Brain microvascular endothelial cell (primary cell): ENCODE results near the gene NMD3.

Experiments used
- DNase-seq: peaks from one replicate; pipeline ENCODE4 v3.0.0-alpha.2; 2020
- H3K27ac ChIP-seq: fragments of 250-450 bp; sonication (Bioruptor Pico); 2 replicates; pipeline ENCODE4 v1.5.1; 2020; ENCODE audit warnings: mild to moderate bottlenecking, moderate library complexity
- H3K27me3 ChIP-seq: fragments of 250-450 bp; sonication (Bioruptor Pico); replicated peaks from 2 replicates; pipeline ENCODE4 v1.5.1; 2020; ENCODE audit warnings: mild to moderate bottlenecking
- H3K36me3 ChIP-seq: fragments of 250-450 bp; sonication (Bioruptor Pico); replicated peaks from 2 replicates; pipeline ENCODE4 v1.5.1; 2020; ENCODE audit warnings: mild to moderate bottlenecking
- H3K4me3 ChIP-seq: 2 replicates; pipeline ENCODE4 v1.5.1; 2011; ENCODE audit warnings: low read depth, mild to moderate bottlenecking, control low read depth, low read length, moderate library complexity
- in situ Hi-C: cut with HindIII; loops from 2 replicates; pipeline ENCODE4 v1.10.0; 2017; ENCODE audit warnings: low sequenced_read_pairs, low pct_ligation_motif_present
- TF ChIP-seq, protein P1 (sequence below): IDR thresholded peaks from 2 replicates; pipeline ENCODE4 v1.5.1; 2011; ENCODE audit warnings: low read depth, mild to moderate bottlenecking, moderate library complexity, low read length, control low read depth, inconsistent platforms; ENCODE audit errors: missing control alignments

NMD3 gene

DNA sequence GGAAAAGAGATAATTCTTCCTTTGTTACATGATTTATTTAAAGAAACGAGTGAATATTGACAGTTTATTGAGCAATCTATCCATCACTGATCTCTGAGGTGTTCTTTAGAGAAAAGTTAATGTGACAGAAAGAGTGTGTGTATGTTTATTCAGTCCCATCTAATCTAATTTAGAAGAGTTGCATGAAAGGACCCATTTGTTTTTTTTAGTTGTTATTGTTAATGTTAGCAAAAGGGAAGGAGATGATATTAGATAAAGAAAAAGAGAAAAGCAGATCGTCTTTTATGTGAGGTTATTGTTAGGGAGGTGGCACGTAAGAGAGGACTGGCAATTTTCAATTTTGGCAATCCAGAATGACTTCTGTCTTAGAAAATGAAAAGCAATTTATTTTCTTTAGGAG lies 46.5 kb downstream of the NMD3 start:
- TF ChIP-seq, protein P1, sequence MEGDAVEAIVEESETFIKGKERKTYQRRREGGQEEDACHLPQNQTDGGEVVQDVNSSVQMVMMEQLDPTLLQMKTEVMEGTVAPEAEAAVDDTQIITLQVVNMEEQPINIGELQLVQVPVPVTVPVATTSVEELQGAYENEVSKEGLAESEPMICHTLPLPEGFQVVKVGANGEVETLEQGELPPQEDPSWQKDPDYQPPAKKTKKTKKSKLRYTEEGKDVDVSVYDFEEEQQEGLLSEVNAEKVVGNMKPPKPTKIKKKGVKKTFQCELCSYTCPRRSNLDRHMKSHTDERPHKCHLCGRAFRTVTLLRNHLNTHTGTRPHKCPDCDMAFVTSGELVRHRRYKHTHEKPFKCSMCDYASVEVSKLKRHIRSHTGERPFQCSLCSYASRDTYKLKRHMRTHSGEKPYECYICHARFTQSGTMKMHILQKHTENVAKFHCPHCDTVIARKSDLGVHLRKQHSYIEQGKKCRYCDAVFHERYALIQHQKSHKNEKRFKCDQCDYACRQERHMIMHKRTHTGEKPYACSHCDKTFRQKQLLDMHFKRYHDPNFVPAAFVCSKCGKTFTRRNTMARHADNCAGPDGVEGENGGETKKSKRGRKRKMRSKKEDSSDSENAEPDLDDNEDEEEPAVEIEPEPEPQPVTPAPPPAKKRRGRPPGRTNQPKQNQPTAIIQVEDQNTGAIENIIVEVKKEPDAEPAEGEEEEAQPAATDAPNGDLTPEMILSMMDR, result no peak
- no peak for DNase-seq
- Histone ChIP-seq H3K27ac (no peak overlapping the region), H3K36me3 (no peaks in the 10 kb centered on the region), H3K4me3 (no peak overlapping the region), H3K27me3 (no peaks in the 10 kb centered on the region)
- in situ Hi-C loops, result no loop called here

DNA sequence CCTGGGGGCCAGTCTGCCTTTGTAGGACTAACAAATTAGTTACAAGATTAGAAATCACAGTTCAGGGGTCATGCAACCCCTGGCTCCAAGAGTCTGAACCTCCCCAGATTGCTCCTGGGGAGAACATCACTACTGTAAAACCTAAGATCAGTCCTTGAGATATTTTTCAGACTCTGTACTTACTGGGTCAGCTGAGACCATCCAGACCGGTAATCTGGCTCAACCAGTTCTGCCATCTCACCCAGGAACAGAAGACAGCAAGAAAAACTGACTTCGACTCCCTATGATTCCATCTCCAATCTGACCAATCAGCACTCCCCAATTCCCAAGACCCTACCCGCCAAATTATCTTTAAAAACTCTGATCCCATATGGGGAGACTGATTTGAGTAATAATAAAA lies 47.5 kb downstream of the NMD3 start:
- H3K36me3 ChIP-seq, result no peaks in the 10 kb centered on the region
- no peaks in the 10 kb centered on the region for H3K27me3 ChIP-seq
- DNase-seq, result no peak
- no peak overlapping the region for H3K27ac ChIP-seq
- no peak overlapping the region for H3K4me3 ChIP-seq
- TF ChIP-seq, protein P1, result no peak
- in situ Hi-C loops, result no loop called here

DNA sequence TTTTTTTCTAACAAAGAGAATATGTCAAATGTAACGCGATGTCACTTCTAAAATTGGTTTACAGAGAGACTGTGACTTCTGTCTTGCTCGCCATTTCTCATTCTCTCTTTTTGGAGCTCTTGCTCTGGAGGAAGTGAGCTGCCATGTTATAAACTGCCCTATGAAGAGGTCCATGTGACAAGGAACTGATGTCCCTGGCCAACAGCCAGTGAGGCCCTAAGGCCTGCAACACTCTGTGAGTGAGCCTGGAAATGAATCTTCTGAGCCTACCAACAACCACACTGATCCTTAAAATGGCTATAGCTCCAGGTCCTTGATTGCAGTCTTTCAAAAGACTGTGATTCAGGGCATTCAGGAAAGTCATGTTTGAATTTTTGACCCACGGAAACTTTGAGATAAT lies 49.9 kb downstream of the NMD3 start:
- Histone ChIP-seq H3K27me3 (no peaks in the 10 kb centered on the region), H3K36me3 (no peaks in the 10 kb centered on the region), H3K27ac (no peak overlapping the region), H3K4me3 (no peak overlapping the region)
- TF ChIP-seq, protein P1, result no peak
- in situ Hi-C loops, result no loop called here
- no peak for DNase-seq

DNA sequence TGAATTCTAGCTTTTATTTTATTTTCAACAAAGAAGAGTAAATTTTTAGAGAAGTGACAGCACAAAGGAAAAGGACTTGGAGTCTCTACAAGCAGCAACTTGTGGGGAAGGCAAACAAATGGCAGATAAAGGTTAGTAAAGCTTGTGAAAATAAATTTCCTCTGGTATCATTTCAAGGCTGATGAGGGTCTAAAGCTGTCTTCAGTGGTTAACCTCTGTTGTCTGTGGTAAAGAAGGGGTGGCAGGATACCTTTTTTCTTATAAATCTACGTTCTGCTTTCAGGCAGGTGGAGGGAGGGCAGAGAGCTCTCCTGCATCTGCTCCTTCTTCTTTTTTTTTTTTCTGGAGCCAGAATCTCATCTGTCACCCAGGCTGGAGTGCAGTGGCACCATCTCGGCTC lies 50.5 kb downstream of the NMD3 start:
- in situ Hi-C loops, result no loop called here

DNA sequence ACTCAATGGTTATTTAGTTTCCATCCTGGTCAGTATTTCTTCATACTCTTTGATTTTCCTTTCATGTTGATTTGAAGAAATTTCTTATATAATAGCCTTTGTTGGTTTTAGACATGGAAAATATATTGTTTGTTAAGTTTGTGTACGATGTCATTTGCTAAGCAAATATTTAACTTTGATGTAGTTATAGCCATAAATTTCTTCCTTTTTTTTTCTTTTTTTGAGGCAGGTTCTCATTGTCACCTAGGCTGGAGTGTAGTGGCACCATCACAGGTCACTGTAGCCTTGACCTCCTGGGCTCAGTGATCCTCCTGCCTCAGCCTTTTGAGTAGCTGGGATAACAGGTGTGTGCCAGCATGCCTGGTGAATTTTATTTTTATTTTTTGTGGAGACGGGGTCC lies 51.4 kb downstream of the NMD3 start:
- DNase-seq, result no peak
- Histone ChIP-seq H3K36me3 (no peaks in the 10 kb centered on the region), H3K27ac (no peak overlapping the region), H3K27me3 (no peaks in the 10 kb centered on the region), H3K4me3 (no peak overlapping the region)
- in situ Hi-C loops, result no loop called here
- TF ChIP-seq, protein P1, result no peak

More for the DNA sequence above, 50.5 kb downstream of the NMD3 start:
- TF ChIP-seq, protein P1, result no peak
- H3K27ac ChIP-seq, result no peak overlapping the region
- no peaks in the 10 kb centered on the region for H3K27me3 ChIP-seq
- DNase-seq, result no peak
- no peak overlapping the region for H3K4me3 ChIP-seq
- H3K36me3 ChIP-seq, result no peaks in the 10 kb centered on the region

DNA sequence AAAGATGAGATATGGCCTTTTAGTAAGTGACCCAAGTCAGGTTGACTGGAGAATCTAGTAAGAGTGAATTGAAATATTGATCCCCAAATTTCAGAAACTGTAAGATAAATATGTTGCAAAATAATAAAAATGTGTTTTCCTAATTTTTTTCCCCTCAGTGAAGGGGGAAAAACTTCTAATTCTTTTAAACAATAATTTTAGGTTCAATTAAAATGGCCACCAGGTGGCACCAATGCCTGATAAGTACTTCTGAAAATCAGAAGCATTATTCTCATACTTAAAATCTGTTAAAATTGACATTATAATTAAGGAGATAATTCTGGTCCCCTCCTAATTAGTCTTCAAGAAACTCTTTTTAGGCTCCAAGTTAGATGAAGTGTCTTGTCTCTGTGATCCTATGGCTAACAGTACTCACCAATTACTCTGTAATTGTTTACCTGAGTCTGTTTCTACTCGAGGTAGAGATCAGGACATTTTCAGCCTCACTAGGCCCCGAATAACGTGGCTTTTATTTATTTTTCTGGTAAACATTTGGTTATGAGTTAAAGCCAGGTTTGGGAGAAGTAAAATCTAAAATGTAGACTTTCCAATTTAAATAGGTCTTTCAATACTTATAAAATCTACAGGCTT lies 52.6 kb downstream of the NMD3 start:
- in situ Hi-C loops, result no loop called here
- TF ChIP-seq, protein P1, result no peak

More for the DNA sequence above, 52.6 kb downstream of the NMD3 start:
- H3K4me3 ChIP-seq, result no peak overlapping the region
- H3K36me3 ChIP-seq, result no peaks in the 10 kb centered on the region
- peak; percentile 27 for DNase-seq
- no peak overlapping the region for H3K27ac ChIP-seq
- H3K27me3 ChIP-seq, result no peaks in the 10 kb centered on the region
